Measurements from ENCODE around the gene HSFX1. TPM values are rescaled to one million over a fixed set of nuclear protein-coding genes. Genes with fewer than 3 reads are reported as not detected.

The HSFX1 gene
- total and polyA plus RNA-seq, 8 donors = 1.2 to 2.7 (median 2.3) TPM

DNA sequence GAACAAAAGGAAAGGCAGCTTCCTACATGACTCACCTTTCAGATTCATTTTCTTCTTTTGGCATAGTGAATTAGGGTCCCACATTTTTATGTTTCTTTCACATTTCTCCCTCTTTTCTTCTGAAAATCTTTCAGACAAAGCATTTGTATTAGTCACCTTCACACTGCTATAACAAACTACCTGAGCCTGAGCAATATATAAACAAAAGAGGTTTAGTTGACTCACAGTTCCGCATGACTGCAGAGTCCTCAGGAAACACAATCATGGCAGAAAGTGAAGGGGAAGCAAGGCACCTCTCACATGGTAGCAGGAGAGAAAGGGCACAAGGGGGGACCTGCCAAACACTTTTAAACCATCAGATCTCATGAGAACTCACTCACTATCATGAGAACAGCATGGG, 44.8 kb downstream of the HSFX1 start:
- no peaks in the 10 kb centered on the region for H3K27me3 ChIP-seq
- no peaks in the 10 kb centered on the region for H3K4me1 ChIP-seq
- no peaks in the 10 kb centered on the region for H3K36me3 ChIP-seq
- DNase-seq (no peak), ATAC-seq (no peak)
- no peak overlapping the region for H3K4me3 ChIP-seq
- no peaks in the 10 kb centered on the region for H3K9me3 ChIP-seq
- no peak overlapping the region for H3K27ac ChIP-seq
- intact Hi-C loops (cut with DNase I) = no loop called here
- TF ChIP-seq, protein P1, sequence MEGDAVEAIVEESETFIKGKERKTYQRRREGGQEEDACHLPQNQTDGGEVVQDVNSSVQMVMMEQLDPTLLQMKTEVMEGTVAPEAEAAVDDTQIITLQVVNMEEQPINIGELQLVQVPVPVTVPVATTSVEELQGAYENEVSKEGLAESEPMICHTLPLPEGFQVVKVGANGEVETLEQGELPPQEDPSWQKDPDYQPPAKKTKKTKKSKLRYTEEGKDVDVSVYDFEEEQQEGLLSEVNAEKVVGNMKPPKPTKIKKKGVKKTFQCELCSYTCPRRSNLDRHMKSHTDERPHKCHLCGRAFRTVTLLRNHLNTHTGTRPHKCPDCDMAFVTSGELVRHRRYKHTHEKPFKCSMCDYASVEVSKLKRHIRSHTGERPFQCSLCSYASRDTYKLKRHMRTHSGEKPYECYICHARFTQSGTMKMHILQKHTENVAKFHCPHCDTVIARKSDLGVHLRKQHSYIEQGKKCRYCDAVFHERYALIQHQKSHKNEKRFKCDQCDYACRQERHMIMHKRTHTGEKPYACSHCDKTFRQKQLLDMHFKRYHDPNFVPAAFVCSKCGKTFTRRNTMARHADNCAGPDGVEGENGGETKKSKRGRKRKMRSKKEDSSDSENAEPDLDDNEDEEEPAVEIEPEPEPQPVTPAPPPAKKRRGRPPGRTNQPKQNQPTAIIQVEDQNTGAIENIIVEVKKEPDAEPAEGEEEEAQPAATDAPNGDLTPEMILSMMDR (IDR thresholded peaks at IDR 0.05) = no peak

DNA sequence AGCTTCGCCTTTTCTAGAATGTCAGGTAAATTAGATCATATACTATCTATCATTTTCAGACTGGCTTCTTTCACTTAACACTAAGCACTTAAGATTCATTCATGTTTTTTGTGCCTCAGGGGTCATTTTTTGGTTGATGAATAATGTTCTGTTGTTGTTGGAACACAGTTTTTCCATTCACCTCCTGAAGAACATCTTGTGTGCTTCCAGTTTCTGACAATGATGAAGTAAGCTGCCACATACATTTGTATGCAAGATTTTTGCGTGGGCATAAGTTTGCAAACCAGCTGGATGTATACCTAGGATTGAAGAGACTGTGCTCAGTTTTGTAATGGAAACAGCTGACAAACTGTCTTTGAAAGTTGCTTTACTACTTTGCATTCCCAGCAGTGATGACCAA, 45.5 kb downstream of the HSFX1 start:
- intact Hi-C loops (cut with DNase I) = no loop called here
- no peak overlapping the region for H3K27ac ChIP-seq
- no peaks in the 10 kb centered on the region for H3K27me3 ChIP-seq
- no peaks in the 10 kb centered on the region for H3K36me3 ChIP-seq
- ATAC-seq (no peak), DNase-seq (no peak)
- TF ChIP-seq, protein P1 (IDR thresholded peaks at IDR 0.05) = no peak
- H3K4me3 ChIP-seq = no peak overlapping the region
- no peaks in the 10 kb centered on the region for H3K9me3 ChIP-seq
- H3K4me1 ChIP-seq = no peaks in the 10 kb centered on the region

DNA sequence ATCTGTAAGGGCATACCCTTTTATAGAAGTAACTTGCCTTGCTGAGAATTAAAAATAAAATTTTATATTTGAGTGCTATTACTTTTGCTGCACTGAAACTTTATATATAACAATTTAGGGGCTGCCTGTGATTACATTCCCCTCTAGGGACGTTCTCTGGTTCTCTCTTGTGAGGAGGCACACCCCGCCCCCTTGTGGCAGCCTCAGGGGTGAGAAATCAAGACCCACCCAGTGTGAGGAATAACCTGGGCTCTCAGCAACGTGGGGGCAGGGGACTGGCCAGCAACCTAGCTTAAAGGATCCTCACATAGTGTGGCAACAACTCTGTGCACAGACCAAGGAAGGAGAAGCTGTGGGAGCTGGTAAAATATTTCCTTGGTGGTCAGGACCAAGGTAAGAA, 51.6 kb downstream of the HSFX1 start:
- ATAC-seq (no peak), DNase-seq (no peak)
- no peaks in the 10 kb centered on the region for H3K36me3 ChIP-seq
- H3K4me3 ChIP-seq = no peak overlapping the region
- peaks cover 0 to 6% of the 10 kb centered on the region in 2 donors for H3K27me3 ChIP-seq
- TF ChIP-seq, protein P1 (IDR thresholded peaks at IDR 0.05) = no peak
- no peaks in the 10 kb centered on the region for H3K4me1 ChIP-seq
- no peaks in the 10 kb centered on the region for H3K9me3 ChIP-seq
- intact Hi-C loops (cut with DNase I) = no loop called here
- H3K27ac ChIP-seq = no peak overlapping the region

Other genes with a start within 250 kb of the HSFX1 start
- 10 to 100 TPM; 16.0 to 18.7 TPM for gene EOLA1, start 233.1 kb upstream of the HSFX1 start, total RNA-seq
- 10 to 100 TPM; 17.6 to 25.0 (median 19.0) TPM for gene EOLA1, start 233.1 kb upstream of the HSFX1 start, polyA plus RNA-seq (ENCODE audit: insufficient read length in 6 of 6)
- not detected for gene HSFX3, start 224.1 kb upstream of the HSFX1 start, total RNA-seq
- not detected for gene HSFX3, start 224.1 kb upstream of the HSFX1 start, polyA plus RNA-seq (ENCODE audit: insufficient read length in 6 of 6)
- not detected for gene MAGEA9B, start 186.6 kb upstream of the HSFX1 start, total RNA-seq
- not detected for gene MAGEA9B, start 186.6 kb upstream of the HSFX1 start, polyA plus RNA-seq (ENCODE audit: insufficient read length in 6 of 6)
- under 1 TPM; 0.39 to 0.52 TPM for gene HSFX2, start 178.8 kb upstream of the HSFX1 start, total RNA-seq
- 1 to 10 TPM in 1 of 6 donors, under 1 TPM in 5; 0.17 to 1.2 (median 0.50) TPM for gene HSFX2, start 178.8 kb upstream of the HSFX1 start, polyA plus RNA-seq (ENCODE audit: insufficient read length in 6 of 6)
- 10 to 100 TPM; 20.0 to 20.7 TPM for gene TMEM185A, start 142.3 kb upstream of the HSFX1 start, total RNA-seq
- 10 to 100 TPM; 38.4 to 41.6 (median 40.9) TPM for gene TMEM185A, start 142.3 kb upstream of the HSFX1 start, polyA plus RNA-seq (ENCODE audit: insufficient read length in 6 of 6)
- not detected for gene MAGEA11, start 62.0 kb upstream of the HSFX1 start, total RNA-seq
- gene MAGEA11, start 62.0 kb upstream of the HSFX1 start, polyA plus RNA-seq (ENCODE audit: insufficient read length in 6 of 6) = not detected
- gene MAGEA9, start 7.9 kb downstream of the HSFX1 start, total RNA-seq = not detected
- not detected for gene MAGEA9, start 7.9 kb downstream of the HSFX1 start, polyA plus RNA-seq (ENCODE audit: insufficient read length in 6 of 6)
- not detected for gene MAGEA8, start 107.1 kb downstream of the HSFX1 start, total RNA-seq
- under 1 TPM; 0.15 to 0.45 (median 0.31) TPM for gene MAGEA8, start 107.1 kb downstream of the HSFX1 start, polyA plus RNA-seq (ENCODE audit: insufficient read length in 6 of 6)
- not detected for gene HSFX4, start 155.5 kb downstream of the HSFX1 start, total RNA-seq
- under 1 TPM; 0.21 to 0.32 (median 0.29) TPM for gene HSFX4, start 155.5 kb downstream of the HSFX1 start, polyA plus RNA-seq (ENCODE audit: insufficient read length in 6 of 6)
- 10 to 100 TPM; 22.6 to 33.5 TPM for gene EOLA2, start 164.4 kb downstream of the HSFX1 start, total RNA-seq
- 10 to 100 TPM; 23.8 to 31.6 (median 29.4) TPM for gene EOLA2, start 164.4 kb downstream of the HSFX1 start, polyA plus RNA-seq (ENCODE audit: insufficient read length in 6 of 6)

Data from left lung (tissue), 10 donors.